GM19468 (cell line): ENCODE results near the gene CTNNA3.
"Not testable (repeated sequence)": the region's sequence is repeated elsewhere in the genome, so short reads cannot be mapped to it uniquely, and the experiment has no call there.

ENCODE experiments used
- ATAC-seq: cut with Tn5 transposase; IDR thresholded peaks from one replicate; pipeline ENCODE4 v1.9.1; 2021; ENCODE audit warnings: mild to moderate bottlenecking, moderate library complexity, moderate number of reproducible peaks; ENCODE audit not compliant: unreplicated experiment; ENCODE audit errors: extremely low read depth

The CTNNA3 gene

DNA sequence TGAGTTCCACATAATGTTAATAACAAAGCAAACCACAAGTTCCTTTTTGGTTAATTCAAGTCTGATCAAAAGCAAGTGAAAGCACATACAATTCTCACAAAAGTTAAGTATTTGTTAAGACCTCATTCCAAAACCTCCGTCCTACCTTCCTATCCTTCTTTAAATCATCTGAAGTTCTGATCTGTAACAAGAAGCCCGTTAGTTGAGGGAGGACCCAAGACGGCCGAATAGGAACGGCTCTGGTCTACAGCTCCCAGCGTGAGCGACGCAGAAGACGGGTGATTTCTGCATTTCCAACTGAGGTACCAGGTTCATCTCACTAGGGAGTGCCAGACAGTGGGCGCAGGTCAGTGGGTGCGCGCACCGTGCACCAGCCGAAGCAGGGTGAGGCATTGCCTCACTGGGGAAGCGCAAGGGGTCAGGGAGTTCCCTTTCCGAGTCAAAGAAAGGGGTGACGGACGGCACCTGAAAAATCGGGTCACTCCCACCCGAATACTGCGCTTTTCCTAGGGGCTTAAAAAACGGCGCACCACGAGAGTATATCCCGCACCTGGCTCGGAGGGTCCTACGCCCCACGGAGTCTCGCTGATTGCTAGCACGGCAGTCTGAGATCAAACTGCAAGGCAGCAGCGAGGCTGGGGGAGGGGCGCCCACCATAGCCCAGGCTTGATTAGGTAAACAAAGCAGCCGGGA is 309.0 kb downstream of the CTNNA3 start:
- not testable (repeated sequence) for ATAC-seq

DNA sequence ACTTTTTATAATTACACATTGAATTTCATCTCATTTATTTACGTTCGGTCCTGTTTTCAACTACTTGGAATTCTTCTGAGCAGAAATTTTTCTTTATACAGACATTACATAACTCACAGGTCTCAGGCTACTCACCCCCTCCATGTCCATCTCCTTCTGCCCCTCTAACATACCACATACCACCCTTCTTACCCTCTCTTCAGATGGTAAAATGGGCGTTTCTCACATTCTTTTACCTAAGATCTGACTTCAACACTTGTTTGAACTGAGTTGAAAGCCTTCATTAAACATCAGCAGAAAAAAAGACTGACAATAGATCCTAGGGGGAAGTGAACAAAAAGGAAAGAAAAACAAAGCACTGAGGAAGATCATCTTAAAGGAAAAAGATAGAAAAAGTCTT is 309.7 kb downstream of the CTNNA3 start:
- ATAC-seq: no peak

DNA sequence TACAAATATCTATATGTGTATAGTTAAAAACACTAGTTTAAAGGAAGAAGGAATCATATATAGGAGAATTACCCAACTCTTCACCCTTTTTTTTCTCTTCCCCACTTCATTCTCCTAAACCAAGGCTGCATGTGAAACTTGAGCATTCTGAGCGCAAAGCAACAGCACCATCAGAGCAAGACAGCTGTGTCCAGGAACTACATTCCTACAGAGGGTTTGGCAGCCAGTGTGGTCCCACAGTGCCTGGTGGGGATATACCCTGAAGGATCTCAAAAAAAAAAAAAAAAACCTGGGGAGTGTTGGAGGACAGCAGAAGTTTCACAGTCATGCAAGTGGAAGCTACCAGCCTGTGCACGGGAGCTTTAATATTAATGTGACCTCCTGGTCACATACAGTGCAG is 310.4 kb downstream of the CTNNA3 start:
- ATAC-seq: no peak

DNA sequence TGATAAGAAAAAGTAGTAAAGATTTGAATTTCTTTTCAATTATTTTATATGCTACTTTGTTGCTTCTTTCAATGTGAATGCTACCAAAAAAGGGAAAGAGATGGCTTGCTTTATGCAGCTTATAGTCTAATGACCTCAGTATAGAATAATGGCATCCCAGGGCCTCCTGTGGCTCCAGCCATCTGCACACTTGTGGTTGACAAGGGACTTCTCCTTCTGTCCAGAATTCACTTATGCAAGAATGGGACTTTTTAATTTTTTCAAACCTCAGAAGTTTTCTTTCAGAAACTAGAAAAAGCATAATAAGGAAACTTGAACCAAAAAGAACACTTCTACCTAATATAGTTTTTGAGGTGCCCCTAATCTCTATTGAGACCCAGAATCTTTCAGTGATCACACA is 310.9 kb downstream of the CTNNA3 start:
- no peak for ATAC-seq

DNA sequence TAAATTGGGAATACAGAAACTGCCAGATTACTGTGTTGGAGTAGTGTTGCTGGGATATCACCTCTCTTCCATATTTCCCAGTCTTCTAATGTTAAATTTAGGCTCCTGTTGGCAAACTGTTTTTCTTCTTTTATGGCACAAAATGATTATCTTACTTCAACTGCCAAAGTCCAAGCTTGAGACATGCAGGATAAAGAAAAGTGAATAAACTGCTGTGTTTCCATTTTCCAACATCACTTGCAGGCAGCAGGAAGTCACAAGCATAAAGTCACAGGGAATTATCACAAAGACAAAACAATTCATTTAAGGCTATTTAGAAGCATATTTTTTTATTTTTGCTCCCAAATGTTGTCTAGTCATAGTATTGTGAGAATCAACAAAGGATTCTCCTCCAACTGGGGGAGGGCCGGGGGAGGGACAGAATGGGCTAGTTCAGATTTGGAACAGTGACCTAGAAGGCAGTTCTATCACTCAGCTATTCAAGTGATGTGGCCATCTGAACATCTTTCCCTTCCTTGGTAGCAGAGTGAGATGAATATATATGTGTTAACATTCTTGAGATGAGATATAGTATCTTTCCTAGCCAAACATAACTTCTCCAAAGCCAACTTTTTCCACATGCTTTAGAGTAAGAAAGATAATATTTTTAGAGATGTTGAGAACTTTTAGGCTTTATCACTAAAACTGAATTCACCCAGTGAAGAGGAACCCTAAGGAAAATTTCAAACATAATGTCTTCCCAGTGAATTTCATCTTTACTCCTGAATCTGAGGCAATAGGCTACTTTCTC is 364.7 kb downstream of the CTNNA3 start:
- no peak for ATAC-seq

DNA sequence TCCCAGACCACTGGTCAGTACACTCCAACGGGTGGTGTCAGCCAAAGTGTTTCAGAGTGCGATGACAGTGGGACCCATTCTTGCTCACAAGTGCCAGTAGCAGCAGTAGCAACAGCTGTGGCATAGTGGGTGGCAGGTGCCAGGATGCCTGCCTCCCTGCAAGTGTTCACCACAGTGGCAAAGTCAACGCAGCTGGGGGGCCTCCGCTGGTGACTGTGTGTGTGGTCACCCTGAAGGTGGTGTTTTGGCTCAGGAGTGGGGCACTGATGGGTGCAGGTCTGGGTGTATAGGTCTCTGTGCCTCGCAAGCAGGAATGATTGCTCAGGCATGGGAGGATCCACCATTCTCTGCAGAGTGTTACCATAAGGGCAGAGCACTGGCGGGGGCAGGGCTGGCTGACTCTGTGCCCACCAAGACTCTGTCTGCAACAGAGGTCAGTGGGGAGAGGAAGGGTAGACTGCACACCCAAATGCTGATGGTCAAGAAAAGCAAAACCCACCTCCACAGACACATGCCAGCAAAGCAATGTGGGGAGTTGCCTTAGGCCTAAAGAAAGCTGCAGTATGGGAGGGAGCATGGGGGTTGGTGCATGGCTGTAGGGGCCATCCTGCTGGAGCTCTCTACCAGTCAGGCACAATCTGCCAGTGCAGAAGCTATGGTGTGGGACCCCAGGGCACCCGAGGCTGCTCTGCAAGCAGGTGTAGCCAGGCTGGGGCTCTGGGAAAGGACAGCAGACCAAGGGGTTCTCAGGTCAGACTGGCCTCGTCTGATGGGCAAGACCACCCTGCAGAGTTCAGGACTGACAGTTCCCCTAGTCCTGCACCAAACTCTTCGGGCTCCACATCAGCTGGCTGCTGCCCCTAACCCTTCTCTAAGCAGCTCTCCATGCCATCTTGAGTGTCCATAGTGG is 368.1 kb downstream of the CTNNA3 start:
- no peak for ATAC-seq

DNA sequence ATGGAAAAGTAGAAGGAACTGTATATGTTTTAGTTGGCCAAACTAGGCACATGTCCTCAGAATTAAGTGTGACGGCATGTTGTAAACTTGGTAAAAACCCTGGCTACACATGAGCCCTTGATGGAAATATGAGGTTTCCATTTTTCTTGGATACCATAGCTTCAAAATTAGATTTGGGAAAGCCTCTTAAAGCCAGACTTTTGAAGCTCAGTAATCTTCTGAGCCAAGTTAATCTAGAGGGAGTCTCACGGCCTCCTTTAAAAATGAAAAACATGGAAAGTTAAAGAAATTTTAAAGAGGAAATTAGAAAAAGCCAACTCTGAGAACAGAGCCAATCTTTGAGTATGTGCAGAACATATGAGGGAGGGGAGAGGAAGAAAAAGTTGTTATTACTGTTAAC is 376.0 kb downstream of the CTNNA3 start:
- no peak for ATAC-seq

DNA sequence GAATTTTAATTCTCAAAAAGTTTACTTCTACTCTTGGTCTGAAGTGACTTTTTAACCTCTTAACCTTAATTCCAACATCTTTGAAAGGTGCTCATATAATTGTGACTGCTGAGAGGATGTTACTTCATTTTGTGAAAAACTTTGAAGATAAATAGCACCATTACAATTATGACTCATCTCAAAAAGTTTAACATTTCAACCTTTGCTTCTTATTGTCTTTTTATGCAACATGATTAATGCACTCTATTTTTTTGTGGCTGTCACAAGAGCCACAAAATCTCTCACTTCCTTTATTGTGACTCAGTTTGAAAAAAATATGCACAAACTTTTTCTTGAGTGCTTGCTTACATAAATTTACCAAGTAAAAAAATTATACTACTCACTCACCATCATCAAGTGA is 387.1 kb downstream of the CTNNA3 start:
- ATAC-seq: no peak

DNA sequence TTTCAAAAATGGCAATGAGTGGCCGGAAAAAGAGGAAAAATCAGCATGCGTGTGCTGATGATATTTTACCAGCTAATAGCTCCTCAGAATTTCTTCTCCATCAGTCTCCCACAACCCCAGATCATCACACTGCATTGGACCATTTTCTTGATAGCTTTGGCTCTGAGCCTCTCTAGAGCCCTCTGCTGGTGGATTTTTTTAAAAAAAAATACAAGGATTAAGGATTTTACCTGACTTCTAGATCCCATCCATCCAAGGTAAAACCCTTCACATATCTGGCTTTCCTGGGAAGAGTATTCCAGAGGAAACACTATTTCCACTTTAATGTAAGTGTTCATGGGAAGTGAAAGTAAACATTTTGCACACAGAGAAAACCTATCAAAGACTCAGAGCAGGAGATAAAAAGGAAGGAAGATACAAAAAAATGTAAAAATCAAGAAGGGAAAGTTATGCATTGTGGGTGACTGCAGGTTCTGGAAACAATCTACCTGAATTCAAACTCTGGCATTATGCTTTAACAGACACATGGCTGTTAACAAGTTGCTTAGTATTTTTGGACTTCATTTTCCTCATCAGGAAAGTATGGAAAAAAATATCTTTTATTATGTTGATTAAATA is 389.3 kb downstream of the CTNNA3 start:
- no peak for ATAC-seq

DNA sequence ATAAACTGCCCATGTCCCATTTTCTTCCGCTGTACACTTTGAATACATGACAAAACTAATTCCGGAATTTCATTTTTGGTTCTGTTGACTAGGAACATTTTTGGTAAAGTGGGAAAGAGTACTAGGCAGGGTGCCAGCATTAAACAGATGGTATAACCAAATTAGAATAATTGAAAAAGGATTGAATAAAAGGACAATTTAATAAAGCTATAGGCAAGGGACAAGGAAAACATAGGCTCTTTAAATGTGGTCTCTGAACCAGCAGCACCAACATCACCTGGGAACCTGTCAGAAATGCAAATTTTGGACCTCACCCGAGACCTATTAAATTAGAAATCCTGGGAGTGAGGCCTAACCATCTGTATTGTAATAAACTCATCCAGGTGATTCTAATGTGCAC is 393.3 kb downstream of the CTNNA3 start:
- no peak for ATAC-seq

DNA sequence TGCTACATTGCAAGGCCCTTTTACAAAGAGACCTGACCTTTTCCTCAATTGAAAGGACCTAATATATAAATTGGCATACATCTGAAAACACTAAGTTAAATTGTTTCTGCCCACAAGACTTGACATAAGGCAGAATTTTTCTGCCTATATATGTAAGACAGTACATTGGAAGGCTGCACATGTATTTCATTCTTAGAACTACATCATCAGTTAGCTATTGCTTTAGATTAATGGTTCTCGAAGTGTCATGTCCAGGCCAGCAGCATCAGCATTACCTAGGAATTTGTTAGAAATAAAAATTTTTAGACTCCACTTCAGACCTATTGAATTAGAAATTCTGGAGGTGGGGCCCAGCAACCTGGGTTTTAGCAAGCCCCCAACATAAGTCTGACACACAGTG is 396.2 kb downstream of the CTNNA3 start:
- ATAC-seq: no peak

DNA sequence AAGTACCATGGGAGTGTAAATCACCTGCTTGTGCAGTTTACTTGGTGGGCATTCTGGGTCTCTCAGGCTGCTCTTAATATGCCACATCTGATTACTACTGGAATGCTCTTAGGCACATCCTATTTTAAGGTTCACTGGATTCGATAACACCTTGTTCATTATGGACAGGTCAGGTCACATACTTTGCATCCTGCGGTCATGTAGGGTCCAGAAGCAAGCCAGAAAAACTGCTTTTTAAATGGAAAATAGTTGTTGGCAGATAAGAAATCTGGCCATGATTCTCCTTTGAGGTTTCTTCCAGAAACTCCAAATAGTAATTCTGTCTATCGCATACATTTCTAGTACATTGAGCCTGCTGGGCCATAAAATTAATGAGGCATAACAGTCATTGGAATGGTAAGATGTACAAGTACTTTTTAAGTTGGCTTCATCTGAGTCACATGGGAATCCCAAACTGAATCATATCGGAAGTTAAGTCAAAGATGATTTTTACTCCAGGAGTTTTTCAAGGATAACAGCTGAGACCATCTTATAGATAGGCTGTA is 398.3 kb downstream of the CTNNA3 start:
- no peak for ATAC-seq

DNA sequence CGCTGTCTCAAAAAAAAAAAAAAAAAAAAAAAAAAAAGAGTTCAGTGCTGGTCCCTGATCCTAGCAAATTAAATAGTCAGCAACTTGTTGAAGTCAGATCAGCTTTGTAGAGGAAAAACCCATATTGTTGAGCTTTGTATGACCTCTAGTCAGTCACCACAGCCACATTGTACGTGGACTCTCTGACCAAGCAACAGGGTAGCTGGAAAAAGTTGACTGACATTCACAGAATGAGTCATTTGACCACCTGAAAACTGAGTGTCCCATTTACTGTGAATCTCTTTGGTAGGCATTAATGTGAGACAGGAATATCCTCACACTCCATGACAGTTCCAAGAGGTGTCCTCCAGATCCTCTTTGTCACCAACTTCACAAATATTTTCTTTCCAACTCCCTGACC is 399.1 kb downstream of the CTNNA3 start:
- no peak for ATAC-seq

DNA sequence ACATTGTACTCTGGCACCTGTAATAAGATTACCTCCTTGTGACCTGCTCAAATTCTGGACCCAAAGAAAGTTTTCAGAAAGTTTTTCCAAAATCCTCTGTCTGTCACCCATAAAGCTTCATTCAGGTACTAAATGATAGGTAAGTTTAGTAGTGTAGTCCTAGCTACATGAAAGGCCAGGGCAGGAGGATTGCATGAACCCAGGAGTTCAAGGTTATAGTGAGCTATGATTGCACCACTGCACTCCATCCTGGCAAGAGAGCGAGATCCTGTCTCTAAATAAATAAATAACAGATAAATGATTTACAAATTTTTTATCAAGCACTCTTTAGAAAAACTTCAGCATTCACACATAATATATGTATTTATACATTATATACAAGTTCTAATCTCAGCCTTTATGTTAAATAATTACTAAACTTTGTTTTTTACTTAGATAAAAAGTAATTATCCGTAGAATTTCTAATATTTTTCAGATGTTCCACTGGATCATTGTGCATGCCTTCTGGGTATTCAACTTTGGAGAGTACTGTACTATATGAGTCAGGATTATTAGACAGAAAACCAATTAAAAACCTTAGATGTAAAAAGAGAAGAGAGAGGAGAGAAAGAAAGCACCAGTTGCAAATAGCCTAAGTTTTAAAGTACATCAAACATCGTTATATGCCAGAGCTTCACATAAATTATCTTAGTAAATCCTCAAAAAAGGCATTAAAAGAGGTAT is 407.1 kb downstream of the CTNNA3 start:
- ATAC-seq: no peak

DNA sequence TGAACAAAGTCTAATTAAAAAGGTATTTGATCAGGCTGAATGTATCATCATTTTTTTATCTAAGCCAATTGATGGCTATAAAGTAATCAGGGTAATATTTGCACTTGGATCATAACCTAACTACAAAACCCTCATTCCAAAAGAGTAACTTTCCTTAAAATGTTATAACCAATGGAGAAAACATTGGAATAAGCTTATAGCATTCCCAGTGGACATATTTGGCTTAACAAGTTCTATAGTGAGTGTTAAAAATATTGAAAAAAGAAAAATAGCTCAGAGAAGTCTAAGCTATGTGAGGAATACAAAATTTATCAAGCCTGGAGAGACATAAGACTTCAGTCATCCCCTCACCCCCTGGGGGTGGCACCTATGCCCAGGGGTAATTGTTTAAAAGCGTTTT is 411.4 kb downstream of the CTNNA3 start:
- no peak for ATAC-seq

DNA sequence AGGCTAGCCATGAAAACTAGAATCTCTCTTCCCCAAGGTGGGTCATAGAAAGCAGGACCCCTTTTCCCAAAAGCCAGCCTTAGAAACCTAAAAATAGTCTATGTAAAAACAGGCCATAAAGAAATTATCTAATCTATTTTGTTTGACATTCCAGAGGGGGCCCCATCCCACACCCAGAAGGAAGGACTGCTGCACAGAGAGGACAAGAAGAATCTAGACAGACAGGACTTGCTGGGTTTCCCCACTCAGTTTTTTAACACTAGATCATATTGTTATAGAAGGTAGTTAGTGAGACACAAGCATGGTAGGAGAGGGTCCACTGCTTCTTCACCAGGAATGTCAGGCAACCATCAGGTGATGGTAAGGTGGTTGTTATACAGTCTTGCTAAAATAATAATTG is 413.1 kb downstream of the CTNNA3 start:
- no peak for ATAC-seq

DNA sequence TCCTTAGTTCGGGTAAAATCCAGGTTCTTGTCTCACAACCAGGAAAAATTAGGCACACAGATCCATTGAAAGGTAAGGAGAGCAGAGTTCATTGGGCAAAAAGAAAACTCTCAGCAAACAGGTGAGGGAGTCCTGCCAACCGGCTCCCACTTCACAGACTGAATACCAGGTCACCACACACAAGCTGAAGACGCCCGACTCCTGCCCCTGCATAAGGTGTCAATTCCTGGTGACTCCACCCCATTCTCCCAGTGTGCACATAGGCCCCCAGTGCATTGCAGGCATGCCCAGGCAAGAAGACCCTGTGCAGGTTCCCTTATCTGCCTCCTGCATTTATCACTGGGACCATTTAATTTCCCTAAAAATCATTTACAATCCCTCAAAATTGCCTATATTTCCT is 415.6 kb downstream of the CTNNA3 start:
- no peak for ATAC-seq

DNA sequence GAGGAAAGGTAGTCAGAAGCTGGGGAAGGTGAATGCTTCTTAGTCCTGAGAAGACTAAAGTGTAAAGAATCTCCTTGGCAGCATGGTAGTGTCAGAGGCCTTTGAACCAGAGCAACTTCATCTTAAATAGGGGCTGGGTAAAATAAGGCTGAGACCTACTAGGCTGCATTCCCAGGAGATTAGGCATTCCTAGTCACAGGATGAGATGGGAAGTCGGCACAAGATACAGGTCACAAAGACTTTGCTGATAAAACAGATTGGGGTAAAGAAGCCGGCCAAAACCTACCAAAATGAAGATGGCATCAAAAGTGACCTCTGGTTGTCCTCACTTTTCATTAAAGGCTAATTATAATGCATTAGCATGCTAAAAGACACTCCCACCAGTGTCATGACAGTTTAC is 418.6 kb downstream of the CTNNA3 start:
- no peak for ATAC-seq

DNA sequence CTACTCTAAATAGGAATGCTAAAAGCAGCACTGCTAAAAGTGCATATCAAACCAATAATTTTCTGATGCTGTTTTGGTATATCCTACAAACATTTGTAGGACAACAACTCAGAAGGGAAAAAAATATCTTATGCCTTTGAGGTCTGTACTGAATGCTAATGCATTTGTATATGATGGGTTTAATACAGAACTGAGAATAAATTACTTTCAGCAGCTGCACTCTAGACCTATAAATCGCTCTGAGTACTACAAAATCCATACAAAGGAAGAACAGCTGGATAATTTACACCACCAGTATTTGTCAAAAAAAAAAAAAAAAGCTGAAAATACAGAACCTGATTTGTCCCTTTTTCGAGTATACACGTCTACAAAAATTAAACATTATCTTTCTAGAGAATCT is 426.2 kb downstream of the CTNNA3 start:
- no peak for ATAC-seq

DNA sequence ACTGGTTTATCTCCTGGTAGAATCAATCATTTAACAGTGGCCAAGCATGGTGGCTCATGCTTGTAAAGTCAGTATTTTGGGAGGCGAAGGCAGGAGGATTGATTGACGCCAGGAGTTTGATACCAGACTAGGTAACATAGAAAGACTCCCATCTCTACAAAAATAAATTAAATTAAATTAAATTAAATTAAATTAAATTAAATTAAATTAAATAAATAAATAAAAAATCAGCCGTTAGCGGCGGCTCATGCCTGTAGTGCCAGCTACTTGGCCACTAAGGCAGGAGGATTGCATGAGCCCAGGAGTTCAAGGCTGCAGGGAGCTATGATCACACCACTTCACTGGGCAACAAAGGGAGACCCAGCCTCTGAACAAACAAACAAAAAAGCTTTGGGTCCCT is 427.8 kb downstream of the CTNNA3 start:
- no peak for ATAC-seq
